IPS DF 6.9 (cell line): Measurements from ENCODE around the gene IL1RAPL1.

ENCODE experiments used
- DNase-seq: peaks from one replicate; pipeline ENCODE4 v3.0.0-alpha.2; 2013; ENCODE audit warnings: low read depth, low spot score
- H3K27ac ChIP-seq: one replicate; pipeline ENCODE4 v1.5.1; 2013; ENCODE audit warnings: low read length, control low read depth
- H3K27me3 ChIP-seq: 2 replicates; pipeline ENCODE4 v1.6.1; 2013; ENCODE audit warnings: mild to moderate bottlenecking, low read length; ENCODE audit not compliant: control insufficient read depth, insufficient read depth
- H3K36me3 ChIP-seq: 2 replicates; pipeline ENCODE4 v1.6.1; 2013; ENCODE audit warnings: low read length; ENCODE audit not compliant: control insufficient read depth, insufficient read depth
- H3K4me1 ChIP-seq: 2 replicates; pipeline ENCODE4 v1.6.1; 2013; ENCODE audit warnings: low read length; ENCODE audit not compliant: control insufficient read depth, insufficient read depth
- H3K4me3 ChIP-seq: 2 replicates; pipeline ENCODE4 v1.5.1; 2013; ENCODE audit warnings: mild to moderate bottlenecking, low read length
- H3K9me3 ChIP-seq: 2 replicates; pipeline ENCODE4 v1.6.1; 2013; ENCODE audit warnings: low read length, inconsistent platforms; ENCODE audit not compliant: control insufficient read depth, insufficient read depth
- WGBS: extraction: QIAGEN DNeasy Blood & Tissue Kit; methylation state at CpG from one replicate; pipeline ENCODE4 v1.1.7; 2013; ENCODE audit warnings: mixed read lengths, missing lambda C conversion rate; ENCODE audit not compliant: insufficient read length, insufficient coverage; 5-methylcytosine and 5-hydroxymethylcytosine counted together

Gene IL1RAPL1

GRCh38 chrX:28670074-28670473 is 82.8 kb downstream of the IL1RAPL1 start:
- WGBS: no CpG with 5 or more reads among the region's 2 CpGs

GRCh38 chrX:28675173-28675572 is 87.9 kb downstream of the IL1RAPL1 start:
- no peaks in the 10 kb centered on the region for H3K4me1 ChIP-seq
- no peak overlapping the region for H3K27ac ChIP-seq
- no CpG with 5 or more reads among the region's 1 CpG for WGBS
- H3K36me3 ChIP-seq: no peaks in the 10 kb centered on the region
- H3K4me3 ChIP-seq: no peak overlapping the region
- H3K9me3 ChIP-seq: no peaks in the 10 kb centered on the region
- DNase-seq: no peak
- H3K27me3 ChIP-seq: no peaks in the 10 kb centered on the region

More at GRCh38 chrX:28670074-28670473, 82.8 kb downstream of the IL1RAPL1 start:
- Histone ChIP-seq H3K27me3 (no peaks in the 10 kb centered on the region), H3K9me3 (no peaks in the 10 kb centered on the region), H3K4me1 (no peaks in the 10 kb centered on the region), H3K4me3 (no peak overlapping the region), H3K27ac (no peak overlapping the region), H3K36me3 (no peaks in the 10 kb centered on the region)
- no peak for DNase-seq

- H3K9me3 ChIP-seq: no peaks in the 10 kb centered on the region
- H3K27me3 ChIP-seq: no peaks in the 10 kb centered on the region
- no peaks in the 10 kb centered on the region for H3K4me1 ChIP-seq
- H3K4me3 ChIP-seq: no peak overlapping the region
- H3K36me3 ChIP-seq: no peaks in the 10 kb centered on the region
- no peak for DNase-seq
- WGBS: no CpG with 5 or more reads among the region's 1 CpG
- H3K27ac ChIP-seq: no peak overlapping the region
These were observed 105.9 kb downstream of the IL1RAPL1 start for GRCh38 chrX:28693101-28693500.

- Histone ChIP-seq H3K27me3 (no peaks in the 10 kb centered on the region), H3K36me3 (no peaks in the 10 kb centered on the region), H3K4me1 (no peaks in the 10 kb centered on the region), H3K27ac (no peak overlapping the region), H3K9me3 (no peaks in the 10 kb centered on the region), H3K4me3 (no peak overlapping the region)
- no peak for DNase-seq
These were observed 110.5 kb downstream of the IL1RAPL1 start for GRCh38 chrX:28697732-28698131.

GRCh38 chrX:28701222-28701621 is 114.0 kb downstream of the IL1RAPL1 start:
- no CpG with 5 or more reads among the region's 1 CpG for WGBS
- Histone ChIP-seq H3K27ac (no peak overlapping the region), H3K4me3 (no peak overlapping the region)

GRCh38 chrX:28706964-28707363 is 119.7 kb downstream of the IL1RAPL1 start:
- H3K27ac ChIP-seq: no peak overlapping the region
- H3K4me1 ChIP-seq: no peaks in the 10 kb centered on the region
- no peak overlapping the region for H3K4me3 ChIP-seq
- H3K36me3 ChIP-seq: no peaks in the 10 kb centered on the region
- no peak for DNase-seq
- no CpG with 5 or more reads among the region's 4 CpGs for WGBS
- H3K27me3 ChIP-seq: no peaks in the 10 kb centered on the region
- no peaks in the 10 kb centered on the region for H3K9me3 ChIP-seq

More at GRCh38 chrX:28701222-28701621, 114.0 kb downstream of the IL1RAPL1 start:
- Histone ChIP-seq H3K27me3 (no peaks in the 10 kb centered on the region), H3K36me3 (no peaks in the 10 kb centered on the region), H3K9me3 (no peaks in the 10 kb centered on the region), H3K4me1 (no peaks in the 10 kb centered on the region)
- DNase-seq: no peak

GRCh38 chrX:28709421-28709820 is 122.2 kb downstream of the IL1RAPL1 start:
- H3K36me3 ChIP-seq: no peaks in the 10 kb centered on the region
- no peak for DNase-seq
- no peaks in the 10 kb centered on the region for H3K4me1 ChIP-seq
- no peak overlapping the region for H3K4me3 ChIP-seq
- H3K27ac ChIP-seq: no peak overlapping the region
- no peaks in the 10 kb centered on the region for H3K9me3 ChIP-seq
- no peaks in the 10 kb centered on the region for H3K27me3 ChIP-seq
- WGBS: 100% methylated on average over 3 of the region's 3 CpGs

GRCh38 chrX:28717864-28718263 is 130.6 kb downstream of the IL1RAPL1 start:
- DNase-seq: no peak
- Histone ChIP-seq H3K9me3 (no peaks in the 10 kb centered on the region), H3K27me3 (no peaks in the 10 kb centered on the region), H3K27ac (no peak overlapping the region), H3K36me3 (no peaks in the 10 kb centered on the region), H3K4me1 (no peaks in the 10 kb centered on the region), H3K4me3 (no peak overlapping the region)

GRCh38 chrX:28718450-28718849 is 131.2 kb downstream of the IL1RAPL1 start:
- Histone ChIP-seq H3K4me3 (no peak overlapping the region), H3K27ac (no peak overlapping the region), H3K4me1 (no peaks in the 10 kb centered on the region), H3K27me3 (no peaks in the 10 kb centered on the region), H3K9me3 (no peaks in the 10 kb centered on the region), H3K36me3 (no peaks in the 10 kb centered on the region)
- WGBS: no CpG with 5 or more reads among the region's 1 CpG
- no peak for DNase-seq

- Histone ChIP-seq H3K9me3 (no peaks in the 10 kb centered on the region), H3K27ac (no peak overlapping the region), H3K27me3 (no peaks in the 10 kb centered on the region), H3K36me3 (no peaks in the 10 kb centered on the region), H3K4me3 (no peak overlapping the region), H3K4me1 (no peaks in the 10 kb centered on the region)
- WGBS: no CpG with 5 or more reads among the region's 2 CpGs
- DNase-seq: no peak
These were observed 132.4 kb downstream of the IL1RAPL1 start for GRCh38 chrX:28719620-28720019.

- WGBS: no CpG with 5 or more reads among the region's 2 CpGs
These were observed 165.1 kb downstream of the IL1RAPL1 start for GRCh38 chrX:28752330-28752729.

More at GRCh38 chrX:28752330-28752729, 165.1 kb downstream of the IL1RAPL1 start:
- H3K4me1 ChIP-seq: no peaks in the 10 kb centered on the region
- no peaks in the 10 kb centered on the region for H3K36me3 ChIP-seq
- no peak for DNase-seq
- no peaks in the 10 kb centered on the region for H3K9me3 ChIP-seq
- no peak overlapping the region for H3K4me3 ChIP-seq
- no peak overlapping the region for H3K27ac ChIP-seq
- H3K27me3 ChIP-seq: no peaks in the 10 kb centered on the region
